NOMO-1 treated with DMSO at 0.1 percent for 48 hours (cell line): ENCODE data around the gene CHRNA7.

ENCODE experiments used
- DNase-seq: peaks from one replicate; lab custom pipeline; 2025; ENCODE audit not compliant: unreplicated experiment; lab: John Stamatoyannopoulos, UW

CHRNA7 gene

DNA sequence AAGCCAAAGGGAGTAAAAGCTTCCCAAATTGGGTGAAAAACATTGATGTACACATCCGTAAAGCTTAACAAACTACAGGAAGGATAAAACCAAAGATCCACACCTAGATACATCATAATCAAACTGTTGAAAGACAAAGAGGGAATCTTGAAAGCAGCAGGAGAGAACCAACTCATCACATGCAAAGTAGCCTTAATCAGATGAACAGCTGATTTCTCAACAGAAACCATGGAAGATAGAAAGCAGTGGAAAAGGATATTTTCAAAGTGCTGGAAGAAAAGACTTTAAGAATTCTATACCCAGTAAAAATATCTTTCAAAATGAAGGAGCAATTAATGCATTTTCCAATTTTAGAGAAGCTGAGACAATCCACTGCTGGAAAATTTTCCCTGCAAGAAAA is 36.8 kb downstream of the CHRNA7 start:
- DNase-seq = no peak

DNA sequence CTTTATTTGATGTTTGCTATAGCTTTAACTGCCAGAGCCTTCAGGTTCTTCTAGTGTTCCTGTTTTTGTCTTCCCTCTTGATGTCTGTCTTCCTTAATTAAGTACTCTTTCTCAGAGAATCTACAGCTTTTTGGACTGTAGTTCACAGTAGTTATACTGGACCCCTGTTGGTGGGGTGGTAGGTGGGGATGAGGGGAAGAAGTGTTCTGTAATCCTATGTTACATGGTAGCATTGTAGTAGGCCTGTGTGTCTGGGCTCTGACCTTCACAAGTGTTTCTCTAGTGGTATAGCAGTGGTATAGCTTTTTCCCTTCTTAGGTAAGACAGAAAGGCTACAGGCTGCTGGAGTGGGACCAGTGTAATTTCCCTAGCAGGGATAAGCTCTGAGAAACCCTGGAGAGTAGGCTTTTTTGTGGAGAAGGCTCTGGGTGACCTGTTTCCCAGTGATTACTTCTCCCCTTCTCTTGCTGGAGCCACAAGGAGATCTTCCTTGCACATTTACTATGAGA is 59.6 kb downstream of the CHRNA7 start:
- DNase-seq = no peak

- DNase-seq = no peak
These were observed 61.4 kb downstream of the CHRNA7 start for GRCh38 chr15:32091505-32092380.

DNA sequence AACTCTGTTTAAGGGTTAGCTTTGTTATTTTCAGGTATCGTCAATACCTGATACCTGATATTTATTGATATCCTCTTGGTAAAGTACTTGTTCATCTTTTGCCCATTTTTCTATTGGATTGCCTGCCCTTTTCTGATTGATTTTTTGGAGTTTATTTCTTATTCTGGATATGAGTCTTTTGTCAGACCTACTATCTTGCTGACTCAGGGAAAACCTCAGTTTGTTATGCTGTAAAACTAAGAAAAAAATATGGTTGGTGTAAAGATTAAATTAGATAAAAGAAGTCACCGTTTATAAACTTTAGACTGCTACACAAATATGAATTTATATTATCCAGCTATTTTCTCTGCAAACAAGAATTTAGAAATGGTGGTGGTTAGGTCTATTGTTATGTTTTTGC is 65.9 kb downstream of the CHRNA7 start:
- DNase-seq = no peak

- DNase-seq = no peak
These were observed 66.8 kb downstream of the CHRNA7 start for GRCh38 chr15:32096916-32097617.

DNA sequence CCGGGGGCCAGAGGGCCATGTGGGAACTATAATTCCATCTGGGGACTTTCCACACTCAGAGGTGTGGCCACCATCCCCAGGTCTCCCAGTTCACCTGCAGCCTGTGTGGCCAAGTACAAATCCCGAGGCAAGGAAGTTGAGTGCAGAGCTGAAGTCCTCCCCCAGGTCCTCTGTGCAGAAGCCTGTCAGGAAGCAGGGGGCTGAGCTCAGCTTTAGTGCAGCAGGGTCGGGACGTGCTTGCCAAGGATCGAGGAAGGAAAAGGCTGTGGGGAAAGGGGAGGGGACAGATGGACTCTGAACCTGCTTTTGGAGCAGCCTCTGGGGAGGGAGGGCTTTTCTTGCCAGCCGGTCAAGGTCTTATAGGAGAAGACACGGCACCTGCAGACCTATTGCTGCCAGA is 67.7 kb downstream of the CHRNA7 start:
- DNase-seq = no peak

DNA sequence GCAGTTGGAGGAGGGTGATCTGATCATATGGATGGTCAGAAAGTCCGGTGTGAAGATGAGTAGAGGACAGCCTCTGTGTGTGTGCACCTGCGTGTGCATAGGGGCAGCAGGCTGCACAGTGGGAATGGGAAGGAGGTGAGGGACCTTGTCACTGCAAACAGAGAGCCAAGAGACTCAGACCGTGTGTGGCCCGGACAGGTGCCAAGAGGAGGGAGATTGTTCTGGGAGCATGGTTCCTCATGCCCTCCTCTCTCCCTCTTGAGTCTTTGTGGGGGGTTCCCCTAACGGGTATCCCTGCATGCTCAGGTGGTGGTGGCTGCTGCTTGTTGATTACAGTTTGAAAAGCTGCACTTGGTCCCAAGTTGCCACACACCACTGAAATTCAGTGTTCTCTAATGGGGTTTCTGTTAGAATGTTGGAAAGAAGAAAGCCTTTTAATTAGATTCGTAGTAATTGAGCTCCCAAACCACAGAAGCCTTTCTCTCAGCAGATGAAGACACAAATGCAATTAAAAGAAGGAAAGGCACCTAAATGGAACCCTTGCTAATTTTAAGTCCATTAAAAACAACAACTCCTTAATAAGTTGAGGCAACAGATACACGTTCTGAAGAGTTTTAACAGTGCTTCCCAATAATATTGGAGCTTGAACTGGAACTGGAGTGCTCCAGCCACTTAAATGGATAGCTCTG is 68.9 kb downstream of the CHRNA7 start:
- DNase-seq = no peak

- DNase-seq = no peak
These were observed 69.8 kb downstream of the CHRNA7 start for GRCh38 chr15:32099956-32100684.

GRCh38 chr15:32104061-32104995 is 74.0 kb downstream of the CHRNA7 start:
- no peak for DNase-seq

DNA sequence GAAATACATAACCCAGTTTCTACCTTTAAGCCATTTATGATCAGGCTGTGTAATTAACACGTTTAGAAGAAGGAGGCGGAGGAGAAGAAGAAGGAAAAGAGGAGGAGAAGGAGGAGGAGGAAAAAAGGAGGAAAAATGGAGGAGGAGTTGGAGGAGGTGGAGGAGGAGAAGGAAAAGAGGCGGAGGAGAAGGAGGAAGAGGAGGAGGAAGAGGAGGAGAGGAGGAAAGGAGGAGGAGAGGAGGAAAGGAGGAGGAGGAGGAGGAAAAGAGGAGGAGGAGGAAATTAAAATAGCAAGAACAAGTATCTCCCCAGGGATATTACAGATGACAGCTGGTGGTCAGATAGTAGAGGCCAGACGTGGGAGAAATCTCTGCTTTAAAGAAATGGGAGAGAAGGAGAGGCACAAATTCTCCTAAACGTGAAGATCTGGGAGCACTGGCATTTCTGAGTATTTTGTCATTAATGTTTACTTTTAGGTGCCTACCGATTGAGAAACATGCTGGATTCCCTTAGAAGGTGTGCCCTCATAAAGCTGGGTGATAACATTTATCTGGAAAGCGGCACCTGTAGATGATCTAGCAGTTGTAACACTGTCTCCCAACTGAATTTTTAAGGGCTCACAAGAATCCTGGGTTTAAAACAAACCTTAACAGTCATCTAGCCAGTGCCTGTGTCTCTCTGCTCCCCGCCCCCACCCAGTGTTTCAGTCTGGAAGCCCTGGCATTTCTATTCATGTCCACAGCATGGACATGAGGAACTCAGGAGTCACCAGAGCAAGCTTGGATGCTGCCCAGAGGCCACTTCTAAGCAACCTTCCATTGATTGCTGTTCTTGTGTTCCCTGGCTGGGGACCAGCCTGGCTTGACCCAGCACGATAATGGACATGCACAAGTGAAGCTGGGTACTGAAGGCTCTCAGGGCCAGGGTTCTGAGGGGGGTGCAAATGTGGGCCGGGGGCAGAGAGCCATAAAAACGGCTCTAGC is 75.2 kb downstream of the CHRNA7 start:
- no peak for DNase-seq

- DNase-seq = no peak
These were observed 76.4 kb downstream of the CHRNA7 start for GRCh38 chr15:32106401-32107381.

GRCh38 chr15:32107477-32108080 is 77.3 kb downstream of the CHRNA7 start:
- DNase-seq = no peak

DNA sequence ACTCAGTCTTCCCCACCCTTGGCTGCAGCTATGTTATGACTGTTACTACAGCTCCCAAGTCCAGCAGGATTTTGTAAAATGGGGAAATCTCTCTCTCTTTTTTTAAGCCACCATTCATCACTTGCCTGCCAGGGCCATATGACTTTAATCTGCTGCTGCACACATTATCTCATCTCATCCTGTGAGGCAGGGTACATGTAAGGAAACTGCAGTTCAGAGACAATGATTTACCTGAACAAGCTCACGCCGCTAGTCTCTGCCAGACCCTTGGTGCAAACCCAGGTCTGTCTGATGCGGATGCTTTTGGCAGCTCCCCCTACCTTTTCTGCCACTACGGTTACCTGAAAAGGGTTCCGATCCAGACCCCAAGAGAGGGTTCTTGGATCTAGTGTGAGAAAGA is 78.3 kb downstream of the CHRNA7 start:
- no peak for DNase-seq

DNA sequence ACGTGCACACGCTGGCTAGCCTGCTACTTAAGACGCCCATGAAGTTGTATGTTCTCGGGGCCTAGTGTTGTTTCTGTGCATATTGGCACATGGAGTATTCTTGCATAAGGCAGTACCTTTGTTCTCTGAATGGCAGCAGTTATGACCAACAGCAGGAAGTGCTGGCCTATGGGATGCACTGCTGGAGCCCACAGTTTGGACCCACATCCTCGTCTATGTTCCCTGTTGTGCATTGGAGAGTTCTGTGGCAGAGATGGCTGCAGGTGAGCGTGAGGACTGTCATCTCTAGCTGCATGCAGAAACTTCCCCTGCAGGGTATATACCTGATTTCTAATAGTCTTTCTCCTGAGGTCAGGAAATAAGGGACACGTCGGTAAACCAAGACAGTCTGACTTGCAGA is 81.8 kb downstream of the CHRNA7 start:
- DNase-seq = no peak

DNA sequence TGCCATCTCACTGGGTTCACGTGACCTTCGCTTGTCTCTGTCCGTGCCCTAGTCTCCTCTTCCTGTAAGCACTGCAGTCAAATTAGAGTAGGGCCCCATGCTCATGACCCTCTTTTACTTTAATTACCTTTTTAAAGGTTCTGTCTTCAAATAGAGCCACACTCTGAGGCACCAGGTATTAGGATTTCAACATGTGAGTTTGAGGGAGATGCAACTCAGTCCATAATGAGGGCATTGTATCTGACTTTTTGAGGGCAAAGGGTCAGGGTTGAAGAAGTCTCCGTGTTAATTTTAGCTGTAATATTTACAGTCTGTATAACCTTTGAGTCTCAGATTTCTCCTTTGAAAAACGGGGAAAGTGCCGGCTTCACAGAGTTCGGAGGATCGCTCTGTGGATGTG is 82.9 kb downstream of the CHRNA7 start:
- no peak for DNase-seq

DNA sequence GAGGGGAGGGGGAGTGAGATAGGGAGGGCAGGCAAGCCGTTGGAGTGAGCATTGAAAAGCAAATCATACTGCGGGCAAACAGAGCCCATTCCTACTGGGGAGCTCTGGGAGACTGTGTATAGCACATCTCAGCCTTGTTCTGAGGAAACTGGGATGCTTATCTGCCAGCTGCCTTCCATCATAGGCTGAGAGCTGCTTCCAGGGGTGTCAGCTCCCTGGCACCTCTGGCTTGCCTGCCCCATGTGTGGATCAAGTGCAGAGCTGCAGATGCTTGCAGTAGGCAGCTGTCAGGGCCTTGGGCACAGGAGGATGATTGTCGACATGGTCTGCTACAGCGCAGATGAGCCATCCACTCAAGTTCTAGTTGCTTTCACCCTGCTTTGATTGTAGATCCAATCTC is 86.8 kb downstream of the CHRNA7 start:
- DNase-seq = no peak

DNA sequence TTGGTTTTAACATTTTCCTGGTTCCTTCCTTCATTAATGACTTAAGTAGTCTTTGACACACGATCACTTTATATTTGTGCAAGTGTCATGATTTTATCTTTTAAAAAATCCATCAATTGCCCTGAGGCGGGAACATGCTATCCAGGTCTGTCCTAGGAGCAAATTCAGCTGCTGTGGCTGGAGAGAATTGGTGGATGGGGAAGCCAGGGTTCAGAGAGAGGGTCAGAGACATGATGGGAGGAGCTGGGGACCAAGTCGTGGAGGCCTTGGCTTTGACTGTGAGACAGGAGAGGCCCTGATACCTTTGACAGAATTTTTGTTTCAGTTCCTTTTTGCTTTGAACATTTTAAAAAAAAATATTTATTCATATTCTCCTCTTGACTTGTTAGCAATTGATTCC is 89.0 kb downstream of the CHRNA7 start:
- no peak for DNase-seq
